Panc1 (cell line): Measurements from ENCODE around the gene TSC2. TPM values are rescaled to one million over a fixed set of nuclear protein-coding genes. Genes with fewer than 3 reads are reported as not detected.

Source experiments
- ATAC-seq: fragments of 200-7000 bp; cut with Tn5 transposase; 2 replicates; pipeline ENCODE4 v1.9.1; 2020; ENCODE audit warnings: mild to moderate bottlenecking, moderate library complexity
- BruUV-seq: library from RNA; stranded (reverse); fragments of 400-500 nt; replicated peaks from 2 replicates; lab custom pipeline; 2021; lab: Mats Ljungman, UMichigan
- CTCF ChIA-PET: fragments of 300-600 bp; sonication (Branson Sonifier 250); formaldehyde crosslinking; loops from one replicate; lab custom pipeline; 2022; ENCODE audit warnings: antibody characterized with exemption; lab: Charles Lee
- POLR2A ChIA-PET: fragments of 300-600 bp; sonication (Branson Sonifier 250); formaldehyde crosslinking; loops from one replicate; lab custom pipeline; 2022; ENCODE audit warnings: antibody characterized with exemption; lab: Charles Lee
- DNase-seq: peaks from one replicate; pipeline ENCODE4 v3.0.0-alpha.2; 2010; ENCODE audit warnings: low read depth, low spot score
- H3K27ac ChIP-seq: 2 replicates; pipeline ENCODE4 v1.5.1; 2011; ENCODE audit warnings: mild to moderate bottlenecking, low read length, inconsistent platforms
- H3K27me3 ChIP-seq: fragments of 200-500 bp; sonication (Bioruptor generic); 2 replicates; pipeline ENCODE4 v1.6.0; 2014; ENCODE audit warnings: low read length, inconsistent platforms; ENCODE audit not compliant: control insufficient read depth, insufficient read depth
- H3K36me3 ChIP-seq: fragments of 200-500 bp; sonication (Bioruptor generic); 2 replicates; pipeline ENCODE4 v1.5.1; 2014; ENCODE audit warnings: inconsistent platforms, mild to moderate bottlenecking, low read length, moderate library complexity; ENCODE audit not compliant: control insufficient read depth, insufficient read depth
- H3K4me1 ChIP-seq: 2 replicates; pipeline ENCODE4 v1.5.1; 2011; ENCODE audit warnings: inconsistent platforms, mild to moderate bottlenecking, low read length, moderate library complexity; ENCODE audit not compliant: control insufficient read depth, insufficient read depth
- H3K4me3 ChIP-seq, 2 experiments: 2 replicates each; pipeline ENCODE4 v1.5.1; 2011 to 2012; ENCODE audit warnings: low read depth in 2 of 2, low read length in 2 of 2, mild to moderate bottlenecking in 2 of 2, inconsistent platforms in 1 of 2, moderate library complexity in 1 of 2
- H3K9me3 ChIP-seq: fragments of 200-500 bp; sonication (Bioruptor generic); 2 replicates; pipeline ENCODE4 v1.5.1; 2014; ENCODE audit warnings: low read depth, mild to moderate bottlenecking, inconsistent platforms, low read length, moderate library complexity; ENCODE audit not compliant: control insufficient read depth, insufficient read depth
- CTCF ChIP-seq: fragments of 450-650 bp; IDR thresholded peaks from 2 replicates; pipeline ENCODE4 v1.5.1; 2017; ENCODE audit warnings: mild to moderate bottlenecking
- POLR2AphosphoS5 ChIP-seq: IDR thresholded peaks from 2 replicates; pipeline ENCODE4 v1.6.1; 2012; ENCODE audit warnings: mild to moderate bottlenecking, low read depth, low read length, moderate library complexity
- SIN3A ChIP-seq: IDR thresholded peaks from 2 replicates; pipeline ENCODE4 v1.6.1; 2012; ENCODE audit warnings: low read depth, mild to moderate bottlenecking, low read length, moderate library complexity, borderline replicate concordance; ENCODE audit not compliant: insufficient read depth
- TCF7L2 ChIP-seq: IDR thresholded peaks from 2 replicates; pipeline ENCODE4 v1.6.1; 2011; ENCODE audit warnings: mild to moderate bottlenecking, low read depth, low read length, inconsistent platforms
- in situ Hi-C: cut with HindIII; loops from 2 replicates; pipeline ENCODE4 v1.10.0; 2016; ENCODE audit warnings: low sequenced_read_pairs, low pct_unique_long_range_greater_than_20kb
- intact Hi-C: fragments of 100-400 bp; cut with micrococcal nuclease; formaldehyde crosslinking; loops from one replicate; pipeline ENCODE4 v1.10.0; 2022; ENCODE audit not compliant: unreplicated experiment
- total RNA-seq: library from RNA; stranded (reverse); gene quantifications from one replicate; pipeline ENCODE4 v1.2.1, GENCODE V29; 2021; ENCODE audit not compliant: unreplicated experiment
- TF ChIP-seq, protein P1 (sequence below), 2 experiments: IDR thresholded peaks; 2 replicates each; pipeline ENCODE4 v1.6.1; 2011 to 2012; ENCODE audit warnings: low read depth in 2 of 2, control low read depth in 1 of 2, low read length in 1 of 2, mild to moderate bottlenecking in 1 of 2, moderate library complexity in 1 of 2; ENCODE audit not compliant: insufficient read depth in 1 of 2

Gene TSC2
- total RNA-seq, 1 experiment from 2014 or later, result 115 TPM

DNA sequence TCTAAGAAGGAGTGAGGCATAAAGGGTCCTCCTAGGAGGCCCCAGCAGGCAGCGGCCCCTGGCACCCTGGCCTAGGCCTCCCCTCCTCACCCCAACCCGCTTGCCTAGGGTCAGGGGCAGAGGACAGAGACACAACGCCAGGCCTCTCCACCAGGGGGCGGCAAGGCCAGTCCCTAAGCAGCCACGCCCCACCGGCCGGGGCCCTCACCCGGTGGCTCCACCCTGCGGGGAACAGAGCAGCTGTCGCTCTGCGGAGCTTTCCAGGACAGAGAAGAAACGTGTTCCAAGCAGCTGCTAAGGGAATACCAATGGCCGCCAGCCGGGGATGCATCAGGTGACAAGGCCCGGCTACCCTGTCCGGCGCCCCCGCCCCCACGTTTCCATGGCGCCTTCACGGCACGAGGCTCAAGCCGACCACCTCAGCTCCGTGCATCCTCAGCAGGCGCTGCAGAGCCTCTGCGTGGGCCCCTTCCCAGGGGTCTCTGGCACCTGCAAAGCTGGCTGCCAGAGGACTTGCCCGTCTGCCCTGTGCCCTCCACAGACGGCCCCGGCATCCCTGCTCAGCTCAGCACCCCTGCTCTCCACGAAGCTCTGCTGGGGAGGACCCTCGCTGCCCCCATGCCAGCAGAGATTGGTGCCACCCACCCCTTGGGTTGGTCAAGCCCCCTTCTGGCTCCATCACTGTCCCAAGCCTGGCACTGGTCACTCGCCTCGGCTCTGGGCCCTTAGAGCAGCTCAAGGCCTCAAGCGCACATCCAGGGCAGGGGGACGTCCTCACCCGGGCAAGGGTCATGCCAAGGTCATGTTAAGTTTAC lies 43.8 kb upstream of the TSC2 start:
- Histone ChIP-seq H3K36me3 (peaks cover 6% of the 10 kb centered on the region; the same call in 1 of the 2 replicates), H3K27me3 (no peaks in the 10 kb centered on the region), H3K27ac (peak overlapping the region; percentile 65), H3K4me1 (peaks cover 43% of the 10 kb centered on the region), H3K9me3 (no peaks in the 10 kb centered on the region), H3K4me3 (no peak overlapping the region)
- in situ Hi-C loops (no loop called here), intact Hi-C loops (no loop called here)
- POLR2A ChIA-PET, result no interaction called here
- DNase-seq, result no peak
- TF ChIP-seq CTCF, result peak; percentile 99
- TF ChIP-seq SIN3A, result peak; percentile 55; the same call in 1 of the 2 replicates
- TF ChIP-seq, protein P1, sequence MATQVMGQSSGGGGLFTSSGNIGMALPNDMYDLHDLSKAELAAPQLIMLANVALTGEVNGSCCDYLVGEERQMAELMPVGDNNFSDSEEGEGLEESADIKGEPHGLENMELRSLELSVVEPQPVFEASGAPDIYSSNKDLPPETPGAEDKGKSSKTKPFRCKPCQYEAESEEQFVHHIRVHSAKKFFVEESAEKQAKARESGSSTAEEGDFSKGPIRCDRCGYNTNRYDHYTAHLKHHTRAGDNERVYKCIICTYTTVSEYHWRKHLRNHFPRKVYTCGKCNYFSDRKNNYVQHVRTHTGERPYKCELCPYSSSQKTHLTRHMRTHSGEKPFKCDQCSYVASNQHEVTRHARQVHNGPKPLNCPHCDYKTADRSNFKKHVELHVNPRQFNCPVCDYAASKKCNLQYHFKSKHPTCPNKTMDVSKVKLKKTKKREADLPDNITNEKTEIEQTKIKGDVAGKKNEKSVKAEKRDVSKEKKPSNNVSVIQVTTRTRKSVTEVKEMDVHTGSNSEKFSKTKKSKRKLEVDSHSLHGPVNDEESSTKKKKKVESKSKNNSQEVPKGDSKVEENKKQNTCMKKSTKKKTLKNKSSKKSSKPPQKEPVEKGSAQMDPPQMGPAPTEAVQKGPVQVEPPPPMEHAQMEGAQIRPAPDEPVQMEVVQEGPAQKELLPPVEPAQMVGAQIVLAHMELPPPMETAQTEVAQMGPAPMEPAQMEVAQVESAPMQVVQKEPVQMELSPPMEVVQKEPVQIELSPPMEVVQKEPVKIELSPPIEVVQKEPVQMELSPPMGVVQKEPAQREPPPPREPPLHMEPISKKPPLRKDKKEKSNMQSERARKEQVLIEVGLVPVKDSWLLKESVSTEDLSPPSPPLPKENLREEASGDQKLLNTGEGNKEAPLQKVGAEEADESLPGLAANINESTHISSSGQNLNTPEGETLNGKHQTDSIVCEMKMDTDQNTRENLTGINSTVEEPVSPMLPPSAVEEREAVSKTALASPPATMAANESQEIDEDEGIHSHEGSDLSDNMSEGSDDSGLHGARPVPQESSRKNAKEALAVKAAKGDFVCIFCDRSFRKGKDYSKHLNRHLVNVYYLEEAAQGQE (IDR thresholded peaks at IDR 0.05; ENCODE audit: insufficient read depth in 1 of 2, low read depth in 2 of 2, low read length in 1 of 2), result no peak
- TF ChIP-seq TCF7L2, result no peak
- peak; percentile 44; the same call in 1 of the 2 replicates for TF ChIP-seq POLR2AphosphoS5
- no TSS peak for BruUV-seq
- peak; percentile 89 for ATAC-seq
- CTCF ChIA-PET, result interaction anchor here (0.5 to 1.0 kb wide), 6 partner anchors 19 to 215 kb away, joined by 3 to 5 read pairs (median 3); no protein-coding TSS in a partner anchor

- intact Hi-C loops (no loop called here), in situ Hi-C loops (no loop called here)
- no peaks in the 10 kb centered on the region for H3K27me3 ChIP-seq
- ATAC-seq, result peak; percentile 2; the same call in 1 of the 2 replicates
- POLR2A ChIA-PET, result no interaction called here
- CTCF ChIA-PET, result interaction anchor here (1.0 kb wide), 1 partner anchor 27 kb away, joined by 3 read pairs; no protein-coding TSS in a partner anchor
- no TSS peak for BruUV-seq
- peaks cover 43% of the 10 kb centered on the region for H3K4me1 ChIP-seq
- peaks cover 6% of the 10 kb centered on the region; the same call in 1 of the 2 replicates for H3K36me3 ChIP-seq
- no peaks in the 10 kb centered on the region for H3K9me3 ChIP-seq
- peak overlapping the region; percentile 65 for H3K27ac ChIP-seq
- DNase-seq, result no peak
- TF ChIP-seq TCF7L2 (no peak), CTCF (no peak), POLR2AphosphoS5 (no peak), SIN3A (no peak)
- H3K4me3 ChIP-seq, result no peak overlapping the region
Measured at GRCh38 chr16:2004795-2005517, 42.8 kb upstream of the TSC2 start.
